ENCODE measurements around the gene SERPINA4. TPM values are rescaled to one million over a fixed set of nuclear protein-coding genes. Genes with fewer than 3 reads are reported as not detected.
A peak's percentile ranks its signal among the peaks of the same experiment; 100 is the strongest.

SERPINA4 gene
- total and polyA plus RNA-seq, 2 of the 13 experiments (the other 11 are each of a cell fraction or from before 2014, with no cell fraction given) = 39.1 to 57.8 TPM

GRCh38 chr14:94548131-94548998 is 12.9 kb upstream of the SERPINA4 start (continued):
- TF ChIP-seq MXD1 (CRISPR knock-in tag; IDR thresholded peaks at IDR 0.05) = 0 out of 2 replicates have a peak, but pooled peaks have one; percentile 9
- peak; percentile 87 for TF ChIP-seq TFDP1 (CRISPR knock-in tag; IDR thresholded peaks at IDR 0.05; ENCODE audit: borderline replicate concordance)
- 0 out of 2 replicates have a peak, but pooled peaks have one; percentile 37 for TF ChIP-seq ZSCAN31 (CRISPR knock-in tag; IDR thresholded peaks at IDR 0.05; ENCODE audit: low read depth)
- peak; percentile 86 for TF ChIP-seq HNF1B (CRISPR knock-in tag; IDR thresholded peaks at IDR 0.05)
- peak; percentile 71; the same call in 1 of the 2 replicates for TF ChIP-seq ZNF709 (CRISPR knock-in tag; IDR thresholded peaks at IDR 0.05)
- TF ChIP-seq ZNF101 (CRISPR knock-in tag; IDR thresholded peaks at IDR 0.05; ENCODE audit: borderline replicate concordance, low read depth) = no peak
- peak; percentile 63 for TF ChIP-seq ELF3 (CRISPR knock-in tag; IDR thresholded peaks at IDR 0.05)
- no peak for TF ChIP-seq ZNF792 (CRISPR knock-in tag; IDR thresholded peaks at IDR 0.05)
- TF ChIP-seq GABPA (IDR thresholded peaks at IDR 0.05; ENCODE audit: low read depth, low read length) = no peak
- peak; percentile 45; the same call in 1 of the 2 replicates for TF ChIP-seq GABPA (CRISPR knock-in tag; IDR thresholded peaks at IDR 0.05; ENCODE audit: low read depth)
- TF ChIP-seq ZNF281 (CRISPR knock-in tag; IDR thresholded peaks at IDR 0.05; ENCODE audit: borderline replicate concordance) = peak; percentile 30; the same call in 1 of the 2 replicates
- TF ChIP-seq ZBTB44 (CRISPR knock-in tag; IDR thresholded peaks at IDR 0.05) = no peak
- TF ChIP-seq RCOR2 (CRISPR knock-in tag; IDR thresholded peaks at IDR 0.05) = peak; percentile 59; the same call in 1 of the 2 replicates
- no peak for TF ChIP-seq ZNF234 (CRISPR knock-in tag; conservative IDR thresholded peaks at IDR 0.05)
- 0 out of 2 replicates have a peak, but pooled peaks have one; percentile 47 for TF ChIP-seq ZFP37 (CRISPR knock-in tag; IDR thresholded peaks at IDR 0.05; ENCODE audit: borderline replicate concordance)
- 0 out of 2 replicates have a peak, but pooled peaks have one; percentile 47 for TF ChIP-seq ZMYM2 (CRISPR knock-in tag; IDR thresholded peaks at IDR 0.05)
- TF ChIP-seq POLR2A (IDR thresholded peaks at IDR 0.05; ENCODE audit: insufficient read depth in 1 of 2, low read depth in 2 of 2, low read length in 2 of 2) = peak in 1 of 2 experiments; percentile 14; a peak in 1 of 4 replicates
- no peak for TF ChIP-seq RFX5 (IDR thresholded peaks at IDR 0.05; ENCODE audit: low read depth, low read length)
- TF ChIP-seq ZNF253 (CRISPR knock-in tag; IDR thresholded peaks at IDR 0.05; ENCODE audit: borderline replicate concordance) = no peak
- 0 out of 2 replicates have a peak, but pooled peaks have one; percentile 46 for TF ChIP-seq ZMAT3 (CRISPR knock-in tag; conservative IDR thresholded peaks at IDR 0.05)
- no peak for TF ChIP-seq ZSCAN30 (CRISPR knock-in tag; IDR thresholded peaks at IDR 0.05)
- TF ChIP-seq ZNF10 (CRISPR knock-in tag; IDR thresholded peaks at IDR 0.05; ENCODE audit: borderline replicate concordance, low read depth) = no peak

Data from HepG2 (cell line).